GM21619 (cell line): Measurements from ENCODE around the gene ZFHX3.

Experiments
- ATAC-seq: cut with Tn5 transposase; IDR thresholded peaks from one replicate; pipeline ENCODE4 v1.9.1; 2021; ENCODE audit not compliant: unreplicated experiment

ZFHX3 gene

DNA sequence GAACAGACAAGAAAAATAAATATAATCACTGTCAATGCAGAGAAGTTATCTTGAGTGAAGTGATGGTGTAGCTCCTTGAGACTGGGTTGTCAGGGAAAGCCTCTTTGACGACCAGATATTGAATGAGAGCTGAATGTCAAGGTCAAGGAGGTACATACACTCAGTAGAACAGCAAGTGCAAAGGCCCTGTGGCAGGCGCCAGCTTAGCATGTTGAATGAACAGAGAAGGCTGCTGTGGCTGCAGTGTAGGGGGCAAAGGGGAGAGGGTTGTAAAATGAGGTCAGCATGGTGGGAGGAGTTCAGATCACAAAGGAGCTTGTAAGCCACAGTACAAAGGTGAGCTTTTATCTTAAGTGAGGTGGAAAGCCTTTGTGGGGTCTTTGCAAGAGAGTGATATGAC is 111.5 kb downstream of the ZFHX3 start:
- no peak for ATAC-seq

DNA sequence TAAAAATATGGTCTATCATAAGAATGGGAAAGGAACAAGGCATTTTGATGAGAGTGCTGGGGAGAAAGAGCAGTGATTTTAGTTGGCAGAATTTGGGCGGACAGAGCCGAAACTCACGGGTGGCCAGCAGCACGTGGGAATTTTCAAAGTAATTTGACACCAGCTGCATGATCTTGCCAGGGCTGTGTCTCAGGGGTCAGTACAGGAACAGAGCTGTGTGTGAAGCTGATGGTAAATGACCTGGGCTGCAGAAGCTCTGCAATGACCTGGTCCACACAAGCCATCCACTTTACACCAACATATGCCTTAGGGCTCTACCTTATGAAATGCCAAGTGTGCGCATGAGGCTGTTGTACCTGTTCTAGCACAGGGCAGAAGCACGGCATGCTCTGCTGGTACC is 112.0 kb downstream of the ZFHX3 start:
- no peak for ATAC-seq

DNA sequence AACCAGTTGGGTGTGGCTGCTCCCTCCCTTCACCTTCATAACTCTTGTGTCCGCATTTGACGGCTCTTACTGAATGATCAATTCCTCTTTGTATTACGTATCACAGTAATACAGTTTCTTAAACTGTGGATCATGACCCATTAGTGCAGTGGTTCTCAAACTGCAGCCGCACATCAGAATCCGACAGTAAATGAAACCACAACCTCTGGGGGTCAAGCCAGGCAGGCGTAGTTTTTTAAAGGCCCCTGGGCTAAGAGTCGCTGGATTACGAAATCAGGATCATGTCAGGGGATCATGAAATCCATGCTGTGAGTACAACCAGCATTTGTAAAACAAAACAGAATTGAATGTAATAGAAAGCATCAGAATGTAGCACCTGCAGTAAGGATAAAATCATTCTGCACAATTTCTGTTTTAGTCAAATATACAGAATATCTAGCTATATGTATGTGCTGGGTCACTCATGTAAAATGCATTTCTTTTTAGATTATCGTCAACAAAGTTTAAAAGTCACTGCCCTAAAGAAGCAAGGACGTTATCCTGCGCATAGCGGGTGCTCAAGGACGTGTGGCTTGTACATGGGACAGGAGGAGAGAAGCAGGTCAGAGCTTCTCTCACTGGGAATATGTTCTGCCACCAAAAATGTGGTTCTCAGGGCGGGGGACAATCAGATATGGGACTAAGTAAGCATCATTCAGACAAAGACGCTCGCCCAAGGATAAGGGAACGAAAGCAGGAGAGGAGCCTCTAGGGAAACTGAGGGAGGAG is 113.1 kb downstream of the ZFHX3 start:
- ATAC-seq, result no peak

DNA sequence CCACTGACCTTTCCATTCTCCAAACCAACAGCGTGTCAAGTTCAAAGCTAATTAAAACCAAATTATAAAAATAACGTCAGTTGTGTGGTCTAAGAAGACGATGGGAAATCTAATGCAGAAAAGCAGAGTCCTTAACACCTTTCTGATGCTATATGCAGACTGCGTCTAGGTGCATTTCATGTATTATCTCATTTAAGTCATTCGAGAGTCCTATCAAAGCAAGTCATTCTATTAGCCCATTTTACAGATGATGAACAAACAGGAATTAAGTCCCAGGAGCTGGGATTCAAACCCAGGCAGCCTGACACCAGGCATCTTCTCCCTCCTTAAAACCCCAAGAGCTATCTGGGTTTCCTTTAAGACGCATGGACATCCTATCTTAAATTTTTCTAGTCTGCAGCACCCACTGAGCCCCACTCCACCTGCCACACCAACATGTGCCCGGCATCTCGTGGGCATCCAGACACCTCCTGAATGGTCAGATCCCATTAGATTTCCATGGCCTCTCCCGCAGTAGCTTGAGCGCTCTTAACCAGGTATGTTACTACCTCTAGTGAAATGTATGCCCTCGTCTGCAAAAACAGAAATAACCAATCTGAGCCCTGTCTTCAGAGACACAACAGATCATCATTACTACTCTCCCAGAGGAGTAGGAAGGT is 115.1 kb downstream of the ZFHX3 start:
- ATAC-seq, result no peak

DNA sequence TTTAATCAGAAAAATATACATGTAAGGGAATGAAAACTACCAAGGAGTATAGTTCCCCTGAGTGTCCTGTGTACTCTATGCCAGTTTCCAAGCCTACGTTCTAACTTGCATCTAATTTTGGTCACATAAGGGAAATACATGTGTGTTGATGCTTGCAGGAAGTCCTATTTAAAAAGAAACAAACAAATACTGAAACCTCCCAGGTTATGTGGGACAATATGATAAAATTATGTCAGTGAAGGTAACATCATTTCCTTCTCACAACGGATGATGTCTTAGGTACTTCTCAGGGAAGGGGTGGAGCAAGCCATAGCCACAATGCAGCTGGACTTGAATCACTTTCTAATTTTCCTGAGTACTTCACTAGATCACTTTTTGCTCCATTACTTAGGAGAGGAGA is 115.9 kb downstream of the ZFHX3 start:
- ATAC-seq, result no peak

DNA sequence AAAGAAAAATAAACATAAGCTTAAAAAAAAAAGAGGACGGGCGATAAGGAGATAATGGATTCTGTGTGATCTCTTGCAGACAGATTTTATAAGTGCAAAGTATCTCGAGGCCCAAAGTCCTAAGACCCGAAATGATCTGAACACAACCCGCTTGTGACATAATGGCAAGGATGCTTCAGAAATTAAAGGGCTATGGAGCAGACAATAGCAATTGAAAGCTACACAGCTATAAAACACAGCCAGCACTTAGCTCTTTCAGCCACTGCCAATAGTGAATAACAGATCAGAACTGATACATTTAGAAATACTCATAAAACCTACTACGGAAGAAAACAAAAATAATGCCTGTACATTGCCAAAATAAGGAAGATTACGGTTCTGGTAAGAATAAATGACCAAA is 117.5 kb downstream of the ZFHX3 start:
- no peak for ATAC-seq

DNA sequence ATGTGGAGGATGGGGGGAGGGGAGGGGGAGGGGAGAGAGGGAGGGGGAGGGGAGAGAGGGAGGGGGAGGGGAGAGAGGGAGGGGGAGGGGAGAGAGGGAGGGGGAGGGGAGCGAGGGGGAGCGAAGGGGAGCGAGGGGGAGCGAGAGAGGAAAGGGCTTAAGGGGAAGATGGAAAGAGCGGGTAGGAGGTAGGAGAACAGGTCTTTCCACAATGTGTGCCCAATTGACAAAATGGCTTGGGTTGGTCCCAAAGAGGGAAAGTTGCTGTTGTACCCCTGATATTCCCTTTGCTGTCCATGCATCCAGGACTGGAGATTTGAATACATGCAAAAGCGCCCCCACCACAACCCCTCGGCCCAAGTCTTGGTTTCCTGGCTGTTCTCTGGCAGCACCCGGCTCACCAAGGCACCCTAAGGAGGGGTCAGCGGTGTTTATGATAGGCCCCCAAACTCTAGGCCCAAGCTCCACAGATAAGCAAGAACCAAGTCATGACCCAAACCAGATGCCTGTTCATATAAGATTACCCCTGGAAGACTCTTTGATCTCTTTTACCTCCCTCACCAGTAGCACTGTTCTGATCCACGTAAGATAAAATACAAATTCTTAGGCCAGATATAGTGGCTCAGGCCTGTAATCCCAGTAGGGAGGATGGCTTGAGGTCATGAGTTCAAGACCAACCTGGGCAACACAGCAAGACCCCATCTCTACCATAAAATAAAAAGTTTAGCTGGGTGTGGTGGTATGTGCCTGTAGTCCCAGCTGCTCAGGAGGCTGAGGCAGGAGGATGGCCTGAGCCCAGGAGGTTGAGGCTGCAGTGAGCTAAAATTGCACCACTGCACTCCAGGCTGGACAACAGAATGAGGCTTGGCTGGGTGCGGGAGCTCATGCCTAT is 119.6 kb downstream of the ZFHX3 start:
- no peak for ATAC-seq

DNA sequence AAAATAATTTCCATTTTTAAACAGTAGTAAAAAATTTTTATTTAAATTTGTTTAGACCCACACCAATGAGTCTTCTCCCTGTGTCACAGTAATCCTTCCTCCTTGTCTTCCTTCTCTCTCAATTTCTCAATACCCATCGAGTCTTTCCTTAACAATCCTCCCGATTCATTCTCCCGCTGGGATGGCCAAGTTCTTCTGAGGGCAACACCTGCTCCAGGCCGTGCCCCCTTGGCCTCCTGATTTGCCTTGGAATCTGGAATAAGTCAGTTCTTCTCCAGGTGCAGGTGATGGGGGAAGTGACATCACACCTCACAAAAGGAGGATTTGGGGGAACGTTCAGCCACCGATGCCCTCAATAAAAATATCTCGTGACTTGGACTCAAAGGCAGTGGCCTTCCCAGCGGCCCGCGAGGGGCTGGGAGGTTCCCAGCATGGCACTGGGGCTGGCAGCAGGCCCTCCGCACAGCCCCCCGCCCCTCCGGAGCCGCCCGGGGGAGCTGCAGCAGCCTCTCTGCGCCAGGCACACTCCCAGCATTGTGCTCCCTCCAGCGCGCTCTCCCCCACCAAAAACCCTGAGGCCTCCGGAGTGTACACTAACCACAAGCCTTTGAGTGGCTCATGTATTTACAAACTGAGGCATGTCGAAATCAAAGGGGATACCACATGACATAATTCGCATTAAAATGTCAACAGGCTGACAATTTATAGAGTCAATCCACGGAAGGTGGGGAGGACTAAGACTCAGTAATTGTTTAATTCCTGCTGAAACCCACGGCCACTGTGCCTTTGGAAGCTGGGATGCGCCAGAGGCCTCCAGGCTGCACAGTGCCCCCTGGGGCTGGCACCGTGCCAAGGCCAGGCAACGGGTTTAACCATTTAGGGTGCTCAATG is 120.5 kb downstream of the ZFHX3 start:
- ATAC-seq, result no peak

DNA sequence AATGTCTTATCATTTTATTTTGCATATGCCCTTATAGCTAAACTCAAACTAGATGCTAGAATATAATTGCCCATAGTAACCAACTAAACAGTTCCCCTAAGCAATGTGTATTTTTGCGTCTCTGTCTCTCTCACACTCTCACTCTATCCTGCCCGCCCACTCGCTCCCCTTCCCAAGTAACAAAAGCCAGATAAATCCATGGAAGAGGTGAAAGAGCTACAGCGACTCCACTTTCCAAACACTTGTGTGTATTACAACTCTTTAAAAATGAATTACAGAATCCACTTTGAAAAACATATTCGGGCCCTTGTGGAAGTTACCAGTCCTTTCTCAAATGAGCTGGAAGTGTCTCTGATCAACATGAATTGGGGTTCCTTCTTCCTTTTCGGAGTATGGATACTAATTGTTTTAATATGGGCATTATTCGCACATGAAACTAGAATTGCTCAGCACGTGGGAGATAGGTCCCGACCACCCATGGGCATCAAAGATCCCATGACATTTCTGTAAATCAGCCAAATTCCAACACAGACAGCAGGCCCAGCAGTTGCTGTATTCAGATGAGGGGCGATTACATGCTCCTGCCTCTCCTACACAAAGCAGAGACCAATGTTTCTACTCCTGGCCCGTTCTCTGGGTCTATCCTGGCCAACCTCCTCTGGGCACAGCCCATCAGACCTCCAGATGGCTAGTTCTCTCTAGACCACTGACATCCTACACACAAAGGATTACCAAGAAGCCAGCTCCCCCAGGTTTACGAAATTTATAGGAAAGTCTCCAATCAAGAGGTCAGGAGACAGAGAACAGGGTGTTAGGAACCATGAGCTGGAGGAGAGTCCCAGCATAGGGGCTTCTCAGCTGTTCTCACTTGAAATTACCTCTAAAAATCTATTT is 121.5 kb downstream of the ZFHX3 start:
- ATAC-seq, result no peak

DNA sequence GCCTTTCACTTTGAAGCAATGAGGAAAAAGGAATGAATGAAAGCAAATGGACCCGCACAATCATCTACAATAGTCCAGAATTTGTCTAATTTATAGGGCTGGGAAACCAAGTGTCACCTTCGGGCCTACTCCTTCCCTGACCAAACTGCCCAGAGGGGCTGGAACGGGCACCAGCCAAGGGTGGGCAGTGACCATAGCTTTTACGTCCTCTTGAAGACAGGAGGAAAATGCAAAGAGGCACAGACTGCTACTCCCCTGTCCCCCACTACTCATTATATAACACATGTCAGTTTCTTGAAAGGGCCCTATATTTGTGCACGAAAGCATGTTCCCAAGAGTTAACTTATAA is 122.3 kb downstream of the ZFHX3 start:
- no peak for ATAC-seq

DNA sequence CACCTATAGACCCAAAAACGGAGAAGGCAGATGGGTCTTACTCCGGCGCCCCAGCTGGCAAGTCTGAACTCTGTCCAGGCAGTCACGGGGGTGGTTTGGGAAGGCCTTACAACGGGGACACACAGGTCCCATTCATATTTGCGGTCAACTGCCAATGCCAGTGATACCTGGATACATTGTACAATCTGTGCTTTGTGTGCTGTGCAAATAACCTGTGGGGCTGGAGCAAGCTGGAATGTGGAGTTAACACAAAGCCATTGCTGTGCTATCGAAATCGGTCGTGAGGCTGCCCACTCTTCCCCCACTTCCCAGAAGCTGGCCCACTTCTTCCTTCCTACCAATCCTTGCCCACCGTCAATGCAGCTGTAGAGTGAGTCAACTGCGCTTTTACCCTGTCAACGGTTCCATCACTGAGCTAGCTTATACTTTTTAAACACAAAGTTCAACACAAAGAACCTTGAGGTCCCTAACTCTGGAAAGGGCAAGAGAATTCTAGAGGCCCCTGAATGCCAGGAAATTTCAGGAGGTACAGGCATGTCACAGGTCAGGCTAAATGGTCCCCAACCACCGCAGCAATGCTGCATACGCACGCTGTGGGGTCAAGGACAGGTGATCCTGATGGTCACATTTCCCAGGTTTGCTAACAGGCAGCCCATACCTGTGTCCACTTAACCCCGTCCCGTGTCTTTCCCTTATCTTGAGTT is 122.8 kb downstream of the ZFHX3 start:
- no peak for ATAC-seq

DNA sequence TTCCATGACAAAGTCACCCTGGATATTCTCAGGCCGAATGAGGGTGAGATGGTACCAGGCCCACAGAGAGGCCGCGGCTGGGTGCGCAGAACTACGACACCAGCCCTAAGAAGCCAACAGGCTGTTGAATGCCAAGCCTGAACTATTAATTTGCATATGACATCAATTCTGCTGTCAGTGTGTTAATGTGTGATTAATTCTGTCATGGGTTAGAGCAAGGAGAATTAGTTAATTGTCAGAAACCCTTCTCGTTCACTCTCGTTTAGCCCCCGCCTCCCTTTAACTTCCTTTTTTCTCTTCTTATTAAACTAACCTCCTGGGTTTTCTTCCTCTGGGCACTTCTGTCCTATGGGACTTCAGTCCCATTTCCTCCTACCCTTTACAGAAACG is 123.4 kb downstream of the ZFHX3 start:
- no peak for ATAC-seq

DNA sequence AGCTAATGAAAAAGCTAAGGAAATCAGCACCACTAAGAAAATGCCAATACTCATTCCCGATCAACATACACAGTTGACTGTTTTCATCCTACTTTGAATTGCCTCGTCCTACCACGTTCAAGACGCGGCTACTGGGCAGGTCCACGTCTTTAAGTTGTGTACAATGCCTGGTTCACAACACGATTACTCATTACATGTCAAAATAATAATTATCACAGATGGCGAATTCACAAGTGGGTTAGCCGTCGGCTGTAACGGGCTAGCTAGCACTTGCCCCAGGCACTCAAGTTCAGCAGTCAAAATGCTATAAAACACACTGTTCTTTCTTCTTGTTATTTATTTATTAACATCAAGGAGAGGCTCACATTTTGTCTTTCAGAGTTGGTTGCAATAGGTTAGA is 124.2 kb downstream of the ZFHX3 start:
- ATAC-seq, result no peak

DNA sequence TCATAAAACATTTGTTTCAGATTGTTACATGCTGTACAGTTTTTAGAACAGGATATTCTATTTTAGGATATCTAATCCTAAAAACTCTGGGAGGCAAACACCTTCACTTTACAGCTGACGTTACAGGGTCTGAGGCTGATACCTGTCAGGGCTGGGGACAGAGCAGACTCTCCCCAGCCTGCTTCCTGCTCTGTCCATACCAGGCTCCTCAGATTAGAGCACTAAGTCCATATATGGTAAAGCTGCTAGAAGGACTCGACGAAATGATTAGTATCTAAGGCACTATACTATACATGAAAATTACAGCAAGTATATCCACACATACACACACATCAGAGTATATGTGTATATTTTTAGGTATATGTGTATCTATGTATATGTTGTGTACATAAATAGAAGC is 125.2 kb downstream of the ZFHX3 start:
- ATAC-seq, result no peak

DNA sequence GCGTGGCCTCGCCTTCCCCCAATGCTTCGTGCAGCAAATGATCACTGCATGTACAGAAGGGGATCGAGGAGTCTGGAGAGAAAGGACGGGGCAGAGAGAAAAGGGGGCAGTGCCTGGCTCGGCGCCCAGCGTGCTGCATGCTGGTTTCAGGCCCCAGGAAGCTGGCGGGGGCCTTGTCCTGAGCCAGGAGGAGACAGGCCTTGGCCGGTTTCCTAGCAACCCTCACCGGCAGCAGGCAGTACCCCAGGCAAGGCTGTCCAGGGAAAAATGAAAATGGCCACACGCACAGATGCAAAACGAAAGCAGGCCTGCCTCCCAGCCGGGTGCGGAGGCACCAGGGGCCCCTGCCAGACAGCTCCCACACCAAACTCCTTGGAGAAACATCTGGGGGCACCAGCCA is 126.3 kb downstream of the ZFHX3 start:
- no peak for ATAC-seq

DNA sequence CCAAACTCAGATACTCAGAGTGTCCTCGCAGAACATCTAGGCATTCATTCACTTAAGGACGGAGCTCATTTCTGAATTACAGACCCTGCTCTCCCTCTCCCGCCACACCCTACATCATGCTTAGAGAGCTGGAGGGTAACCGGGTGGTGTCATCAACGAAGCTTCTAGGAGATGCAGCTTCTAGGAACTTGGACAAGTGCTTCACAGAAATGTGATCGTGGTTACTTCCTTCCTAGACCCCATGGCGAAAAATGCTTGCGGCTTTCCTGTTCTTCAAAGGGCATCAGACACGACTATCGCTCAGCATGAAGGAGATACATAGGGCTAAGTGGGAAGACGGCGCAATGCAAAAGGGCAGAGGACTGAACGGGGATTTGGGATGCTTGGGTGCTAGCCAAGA is 126.8 kb downstream of the ZFHX3 start:
- ATAC-seq, result no peak

DNA sequence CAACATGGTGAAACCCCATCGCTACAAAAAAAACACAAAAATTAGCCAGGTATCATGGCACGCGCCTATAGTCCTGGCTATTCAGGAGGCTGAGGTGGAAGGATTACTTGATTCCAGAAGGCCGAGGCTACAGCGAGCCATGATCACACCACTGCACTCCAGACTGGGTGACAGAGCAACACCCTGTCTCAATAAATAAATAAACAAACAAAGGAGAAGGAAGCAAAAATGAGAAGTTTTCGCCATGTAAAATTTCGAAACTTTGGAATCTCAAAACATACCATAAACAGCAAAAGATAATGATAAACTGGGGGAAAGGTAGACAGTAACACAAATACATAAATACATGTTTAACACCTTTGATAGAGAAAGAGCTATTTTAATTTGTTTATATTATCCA is 130.9 kb downstream of the ZFHX3 start:
- ATAC-seq, result no peak

DNA sequence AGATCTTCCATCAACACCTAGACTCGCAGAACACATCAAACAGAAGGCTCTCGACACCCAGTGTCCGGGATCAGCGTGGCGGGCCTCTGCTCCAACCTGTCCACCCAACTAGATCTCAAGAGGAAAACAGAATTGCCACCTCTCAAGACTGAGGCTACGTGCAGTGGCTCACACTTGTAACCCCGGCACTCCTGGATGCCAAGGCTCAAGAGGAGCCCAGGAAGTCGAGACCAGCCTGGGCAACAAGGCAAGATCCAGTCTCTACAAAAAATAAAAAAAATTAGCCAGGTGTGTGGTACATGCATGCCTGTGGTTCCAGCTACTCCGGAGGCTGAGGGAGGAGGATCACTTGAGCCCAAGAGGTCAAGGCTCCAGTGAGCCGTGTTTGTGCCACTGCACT is 132.6 kb downstream of the ZFHX3 start:
- no peak for ATAC-seq

DNA sequence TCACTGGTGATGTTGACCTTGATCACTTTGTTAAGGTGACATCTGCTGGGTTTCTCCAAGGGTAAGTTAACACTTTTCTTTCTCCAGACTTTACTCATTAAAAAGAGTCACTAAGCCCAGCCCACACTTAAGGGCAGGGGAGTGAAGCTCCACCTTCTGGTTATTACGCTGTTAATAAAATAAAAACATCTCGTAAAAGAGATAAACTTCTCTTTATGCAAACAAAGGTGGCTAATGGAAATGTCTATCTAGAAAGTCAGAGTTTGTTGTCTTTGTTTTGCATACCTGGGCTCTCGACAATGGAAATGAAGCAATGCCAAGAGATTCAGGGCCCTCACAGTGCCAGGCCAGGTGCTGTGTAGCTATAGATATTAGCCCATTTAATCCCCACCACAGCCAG is 134.4 kb downstream of the ZFHX3 start:
- no peak for ATAC-seq
